ENCODE results near the gene CAVIN2.

Gene CAVIN2

DNA sequence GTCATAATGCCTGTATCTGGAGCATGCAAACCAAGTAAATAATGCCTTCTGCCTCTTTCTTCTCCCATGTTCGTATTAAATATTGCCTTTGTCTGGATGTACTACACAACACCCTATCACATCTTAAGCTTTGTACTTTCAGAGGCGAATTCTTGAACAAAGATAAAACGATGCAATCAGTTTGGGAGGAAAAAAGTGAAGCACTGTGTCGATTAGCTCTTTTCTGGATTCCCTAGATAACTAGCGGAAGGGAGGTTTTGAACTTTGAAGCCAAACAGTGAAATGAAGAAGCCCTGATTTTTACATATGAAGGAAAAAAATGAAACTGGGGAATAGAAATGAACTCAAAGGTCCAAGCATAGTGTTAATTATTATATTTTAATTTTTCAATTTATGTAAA lies 44.7 kb downstream of the CAVIN2 start:
- TF ChIP-seq, protein P1, sequence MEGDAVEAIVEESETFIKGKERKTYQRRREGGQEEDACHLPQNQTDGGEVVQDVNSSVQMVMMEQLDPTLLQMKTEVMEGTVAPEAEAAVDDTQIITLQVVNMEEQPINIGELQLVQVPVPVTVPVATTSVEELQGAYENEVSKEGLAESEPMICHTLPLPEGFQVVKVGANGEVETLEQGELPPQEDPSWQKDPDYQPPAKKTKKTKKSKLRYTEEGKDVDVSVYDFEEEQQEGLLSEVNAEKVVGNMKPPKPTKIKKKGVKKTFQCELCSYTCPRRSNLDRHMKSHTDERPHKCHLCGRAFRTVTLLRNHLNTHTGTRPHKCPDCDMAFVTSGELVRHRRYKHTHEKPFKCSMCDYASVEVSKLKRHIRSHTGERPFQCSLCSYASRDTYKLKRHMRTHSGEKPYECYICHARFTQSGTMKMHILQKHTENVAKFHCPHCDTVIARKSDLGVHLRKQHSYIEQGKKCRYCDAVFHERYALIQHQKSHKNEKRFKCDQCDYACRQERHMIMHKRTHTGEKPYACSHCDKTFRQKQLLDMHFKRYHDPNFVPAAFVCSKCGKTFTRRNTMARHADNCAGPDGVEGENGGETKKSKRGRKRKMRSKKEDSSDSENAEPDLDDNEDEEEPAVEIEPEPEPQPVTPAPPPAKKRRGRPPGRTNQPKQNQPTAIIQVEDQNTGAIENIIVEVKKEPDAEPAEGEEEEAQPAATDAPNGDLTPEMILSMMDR (IDR thresholded peaks at IDR 0.05; ENCODE audit: insufficient read depth, missing control alignments) = no peak
- DNase-seq (ENCODE audit: insufficient read length, low spot score) (no peak), FAIRE-seq (no peak)

DNA sequence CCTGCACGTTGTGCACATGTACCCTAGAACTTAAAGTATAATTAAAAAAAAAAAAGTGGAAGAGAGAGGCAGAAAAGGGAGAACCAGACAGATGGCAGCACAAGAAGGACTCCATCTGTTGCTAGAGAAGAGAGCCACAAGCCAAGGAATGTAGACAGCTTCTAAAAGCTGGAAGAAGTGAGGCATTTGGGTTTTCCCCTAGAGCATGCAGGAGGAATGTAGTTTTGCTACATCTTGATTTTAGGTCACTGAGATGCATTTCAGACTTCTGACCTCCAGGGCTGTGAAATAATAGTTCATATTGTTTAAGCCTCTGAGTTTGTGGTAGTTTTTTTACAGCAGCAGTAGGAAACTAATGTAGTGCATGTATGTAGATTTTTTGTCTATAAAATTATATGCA lies 46.0 kb downstream of the CAVIN2 start:
- DNase-seq (ENCODE audit: insufficient read length, low spot score) (no peak), FAIRE-seq (no peak)
- TF ChIP-seq, protein P1 (IDR thresholded peaks at IDR 0.05; ENCODE audit: insufficient read depth, missing control alignments) = no peak

DNA sequence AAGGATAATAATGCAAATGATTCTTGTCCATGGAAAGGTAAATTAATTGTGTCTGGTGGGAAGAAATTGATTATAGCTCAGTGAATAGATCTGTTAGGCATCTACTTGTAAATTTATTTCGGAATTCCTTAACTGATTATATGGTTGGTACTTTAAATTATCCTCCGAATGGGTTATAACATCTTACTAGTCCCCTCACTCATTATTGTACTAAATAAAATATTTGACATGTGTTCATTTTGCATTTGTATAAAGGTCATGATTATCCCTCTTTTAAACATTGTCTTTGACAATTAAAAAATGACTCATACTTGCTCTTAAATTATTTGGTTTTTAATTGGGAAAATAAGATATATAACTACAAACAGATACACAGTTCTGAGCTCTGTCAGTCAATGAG lies 47.4 kb downstream of the CAVIN2 start:
- no peak for FAIRE-seq
- TF ChIP-seq, protein P1 (IDR thresholded peaks at IDR 0.05; ENCODE audit: insufficient read depth, missing control alignments) = no peak
- no peak for DNase-seq (ENCODE audit: insufficient read length, low spot score)

- no peak for DNase-seq (ENCODE audit: insufficient read length, low spot score)
- FAIRE-seq = no peak
- TF ChIP-seq, protein P1 (IDR thresholded peaks at IDR 0.05; ENCODE audit: insufficient read depth, missing control alignments) = no peak
Observed at GRCh38 chr2:191797942-191798876, 48.7 kb downstream of the CAVIN2 start.

- TF ChIP-seq, protein P1 (IDR thresholded peaks at IDR 0.05; ENCODE audit: insufficient read depth, missing control alignments) = no peak
- DNase-seq (ENCODE audit: insufficient read length, low spot score) (no peak), FAIRE-seq (no peak)
Observed at GRCh38 chr2:191797500-191797899, 49.4 kb downstream of the CAVIN2 start.

DNA sequence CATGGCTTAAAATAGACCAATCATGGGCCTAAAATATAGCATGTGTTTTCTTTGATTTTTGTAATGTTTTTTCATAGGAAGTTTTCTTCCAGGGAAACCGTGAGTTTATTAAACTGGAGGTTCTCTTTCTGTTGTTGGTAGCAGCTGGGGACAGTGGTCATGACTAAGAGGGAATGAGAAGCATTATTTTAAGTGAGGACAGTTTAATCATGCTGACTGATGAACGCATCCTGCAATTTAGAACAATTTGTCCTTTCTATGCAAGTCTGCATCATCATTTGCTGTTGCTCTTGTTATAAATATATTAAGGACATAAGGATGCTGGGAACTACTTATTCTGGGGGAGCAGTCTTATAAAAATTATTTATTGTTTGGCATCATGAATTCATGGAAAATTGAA lies 51.2 kb downstream of the CAVIN2 start:
- TF ChIP-seq, protein P1 (IDR thresholded peaks at IDR 0.05; ENCODE audit: insufficient read depth, missing control alignments) = no peak
- no peak for FAIRE-seq
- no peak for DNase-seq (ENCODE audit: insufficient read length, low spot score)

DNA sequence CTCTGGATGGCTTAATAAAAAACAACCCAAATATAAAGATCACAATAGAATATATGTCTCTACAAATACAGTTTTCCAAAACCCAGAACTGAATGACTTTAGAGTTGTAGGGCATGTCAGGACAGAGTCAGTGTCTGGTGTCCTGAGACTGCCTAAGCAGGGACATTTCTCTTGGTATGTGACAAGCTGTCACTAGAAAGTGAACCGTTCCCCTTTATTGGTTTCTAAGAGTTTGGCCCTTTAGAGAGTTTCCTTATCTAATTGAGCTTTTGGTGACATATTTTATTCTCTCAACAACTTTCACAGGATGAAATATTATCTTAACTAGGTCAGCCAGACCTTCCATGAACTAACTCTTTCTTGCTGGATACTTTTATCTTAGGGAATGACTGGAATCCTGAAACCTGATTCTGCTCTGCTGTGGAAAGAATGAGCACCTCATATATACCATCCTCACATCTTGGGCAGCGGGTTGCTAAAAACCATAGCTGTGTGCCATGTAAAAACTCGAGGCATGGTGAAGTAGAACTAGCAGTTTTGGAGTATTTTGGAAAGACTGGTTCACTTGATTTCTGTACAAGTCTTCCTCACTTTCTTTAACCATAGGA lies 54.8 kb downstream of the CAVIN2 start:
- TF ChIP-seq, protein P1 (IDR thresholded peaks at IDR 0.05; ENCODE audit: insufficient read depth, missing control alignments) = no peak
- FAIRE-seq = no peak

More for the DNA sequence above, 54.8 kb downstream of the CAVIN2 start:
- no peak for DNase-seq (ENCODE audit: insufficient read length, low spot score)
